NOMO-1 (cell line): ENCODE measurements around the gene PLEKHM3.
A peak's percentile ranks its signal among the peaks of the same experiment; 100 is the strongest.

Experiments
- DNase-seq, 2 experiments: peaks; one replicate each; lab custom pipeline; 2025; ENCODE audit not compliant: unreplicated experiment in 2 of 2; lab: John Stamatoyannopoulos, UW

The PLEKHM3 gene

GRCh38 chr2:207772081-207772843, 253.1 kb downstream of the PLEKHM3 start:
- no peak for DNase-seq

- peak in 1 of 2 experiments; percentile 57 for DNase-seq
These were observed 253.9 kb downstream of the PLEKHM3 start for GRCh38 chr2:207771421-207771820.
